Renal cortical epithelial cell (primary cell): ENCODE results near the gene GPR162. TPM values are rescaled to one million over a fixed set of nuclear protein-coding genes. Genes with fewer than 3 reads are reported as not detected.

Experiments
- DNase-seq: peaks from one replicate; pipeline ENCODE4 v3.0.0-alpha.2; 2011; ENCODE audit warnings: low read depth
- total RNA-seq: library from RNA; depleted of rRNA; stranded (reverse); fragments of >200 nt; gene quantifications from 2 replicates; pipeline ENCODE4 v1.2.3, GENCODE V29; 2014

The GPR162 gene
- total RNA-seq, 1 donor from 2014 or later = 3.8 TPM

GRCh38 chr12:6787309-6787708 is 34.3 kb upstream of the GPR162 start:
- DNase-seq = no peak

DNA sequence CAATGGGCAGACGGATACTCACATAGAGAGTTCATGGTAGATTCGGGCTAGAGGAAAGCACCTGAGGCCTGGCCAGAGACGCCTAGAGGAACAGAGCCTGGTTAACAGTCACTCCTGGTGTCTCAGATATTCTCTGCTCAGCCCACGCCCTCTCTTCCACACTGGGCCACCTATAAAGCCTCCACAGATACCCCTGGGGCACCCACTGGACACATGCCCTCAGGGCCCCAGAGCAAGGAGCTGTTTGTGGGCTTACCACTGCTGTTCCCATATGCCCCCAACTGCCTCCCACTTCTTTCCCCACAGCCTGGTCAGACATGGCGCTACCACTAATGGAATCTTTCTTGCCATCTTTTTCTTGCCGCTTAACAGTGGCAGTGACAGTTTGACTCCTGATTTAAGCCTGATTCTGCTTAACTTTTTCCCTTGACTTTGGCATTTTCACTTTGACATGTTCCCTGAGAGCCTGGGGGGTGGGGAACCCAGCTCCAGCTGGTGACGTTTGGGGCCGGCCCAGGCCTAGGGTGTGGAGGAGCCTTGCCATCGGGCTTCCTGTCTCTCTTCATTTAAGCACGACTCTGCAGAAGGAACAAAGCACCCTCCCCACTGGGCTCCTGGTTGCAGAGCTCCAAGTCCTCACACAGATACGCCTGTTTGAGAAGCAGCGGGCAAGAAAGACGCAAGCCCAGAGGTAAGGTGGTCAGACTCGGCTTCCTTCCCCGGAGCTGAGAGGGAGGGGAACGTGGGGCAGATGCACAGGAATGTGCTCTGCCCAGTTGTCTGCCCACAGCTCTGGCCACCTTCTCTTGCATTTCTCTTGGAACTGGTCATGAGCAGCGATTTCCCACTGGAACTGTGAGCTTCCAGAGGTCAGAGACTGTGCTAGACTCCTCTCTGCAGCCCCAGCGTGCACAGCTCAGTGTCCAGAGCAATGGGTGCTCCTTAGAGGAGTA is 32.4 kb upstream of the GPR162 start, which contains the start of gene CD4:
CD4 (plus strand) TSS at position 557 of the 953 bp plus-strand sequence. CDS start 10,611 bp downstream, outside the sequence.
- DNase-seq = no peak

GRCh38 chr12:6790496-6791150 is 31.0 kb upstream of the GPR162 start:
- no peak for DNase-seq

DNA sequence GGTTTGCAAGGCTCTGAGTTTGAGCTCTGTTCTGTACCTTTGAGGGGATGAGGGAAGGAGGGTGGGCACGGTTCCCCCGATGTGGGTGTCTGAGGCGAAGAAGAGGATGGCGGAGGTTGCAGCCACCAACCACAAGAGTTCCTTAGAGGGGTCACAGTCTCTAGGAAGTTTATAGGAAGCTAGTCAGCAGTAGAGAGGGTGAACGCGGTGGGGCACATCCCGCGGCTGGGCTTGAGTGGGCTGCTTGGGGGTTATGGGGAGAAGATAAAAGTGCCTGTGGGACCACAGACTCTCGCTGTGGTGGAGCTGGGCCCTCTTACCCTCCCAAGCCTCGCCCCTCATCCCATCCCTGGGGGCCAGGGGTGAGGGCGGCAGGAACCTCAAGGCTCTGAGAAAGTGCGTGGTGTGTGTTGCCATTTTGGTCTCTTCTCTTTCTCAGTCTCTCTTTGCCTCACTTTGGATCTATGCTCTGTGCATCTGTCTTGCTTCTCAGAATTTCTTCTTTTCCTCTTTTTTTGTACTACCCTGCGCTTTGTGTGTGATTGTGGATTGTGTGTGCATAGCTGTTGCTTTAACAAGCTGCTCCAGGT is 29.6 kb upstream of the GPR162 start:
- no peak for DNase-seq

DNA sequence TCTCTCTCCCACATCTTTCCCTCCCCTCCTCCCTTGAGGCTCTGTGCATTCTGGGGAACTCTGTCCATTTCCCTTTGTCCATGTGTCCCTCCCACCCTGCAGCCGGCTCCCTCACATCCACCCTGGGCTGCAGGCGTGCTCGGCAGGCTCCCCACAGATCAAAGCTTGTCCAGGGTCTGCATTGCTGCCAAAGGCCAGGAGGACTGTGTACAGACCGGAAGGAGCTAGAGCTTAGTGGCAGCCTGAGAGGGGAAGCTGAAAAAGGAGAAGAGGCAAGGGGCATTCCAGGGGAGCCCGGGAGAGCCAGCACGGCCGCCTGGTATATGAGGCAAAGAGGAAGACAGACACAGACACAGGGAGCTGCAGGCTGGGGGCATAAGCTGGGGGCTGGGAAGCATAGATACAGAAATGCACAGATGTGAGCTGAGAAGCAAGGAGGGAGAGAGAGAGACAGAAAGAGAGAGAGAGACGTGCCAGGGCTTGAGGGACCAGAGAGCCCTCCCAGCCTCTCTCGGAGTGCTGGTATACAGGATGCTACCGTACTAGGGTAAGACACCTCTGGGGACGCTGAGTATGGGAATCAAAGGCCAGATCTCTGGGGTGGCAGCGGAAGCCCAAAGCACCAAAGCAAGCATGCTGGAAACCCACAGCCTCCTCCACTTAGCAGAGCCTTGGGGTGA is 29.0 kb upstream of the GPR162 start:
- no peak for DNase-seq

DNA sequence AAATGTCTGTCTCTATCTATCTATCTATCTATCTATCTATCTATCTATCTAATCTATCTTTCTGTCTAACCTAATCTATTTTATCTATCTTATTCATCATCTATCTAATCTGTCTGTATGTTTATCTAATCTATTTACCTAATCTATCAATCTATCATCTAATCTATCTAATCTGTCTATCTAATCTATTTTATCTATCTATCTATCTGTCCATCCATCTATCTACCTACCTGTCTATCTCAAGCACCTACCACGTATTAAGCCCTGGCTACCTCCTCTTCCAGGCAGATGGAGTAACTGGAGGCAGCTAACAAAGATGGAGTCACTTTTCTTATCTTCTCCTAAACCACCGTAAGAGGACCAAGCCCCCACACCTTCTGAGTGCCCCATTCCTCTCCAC is 26.5 kb upstream of the GPR162 start:
- no peak for DNase-seq

- no peak for DNase-seq
These were observed 25.0 kb upstream of the GPR162 start for GRCh38 chr12:6796576-6796975.

GRCh38 chr12:6799147-6799546 is 22.5 kb upstream of the GPR162 start:
- no peak for DNase-seq

DNA sequence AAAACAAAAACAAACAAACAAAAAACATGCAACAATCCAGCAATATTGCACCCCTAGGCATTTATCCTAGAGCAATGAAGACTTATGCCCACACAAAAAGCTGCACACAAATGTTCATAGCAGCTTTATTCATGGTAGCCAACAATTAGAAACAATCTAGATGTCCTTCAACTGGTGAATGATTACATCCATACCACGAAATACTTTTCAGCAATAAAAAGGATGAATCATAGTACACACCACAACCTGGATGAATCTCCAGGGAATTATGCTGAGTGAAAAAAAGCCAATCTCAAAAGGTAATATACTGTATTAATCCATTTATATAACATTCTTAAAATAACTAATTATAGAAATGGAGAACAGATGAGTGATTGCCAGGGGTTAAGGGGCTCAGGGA is 14.5 kb upstream of the GPR162 start:
- peak; percentile 39 for DNase-seq

GRCh38 chr12:6809056-6809455 is 12.6 kb upstream of the GPR162 start:
- no peak for DNase-seq

DNA sequence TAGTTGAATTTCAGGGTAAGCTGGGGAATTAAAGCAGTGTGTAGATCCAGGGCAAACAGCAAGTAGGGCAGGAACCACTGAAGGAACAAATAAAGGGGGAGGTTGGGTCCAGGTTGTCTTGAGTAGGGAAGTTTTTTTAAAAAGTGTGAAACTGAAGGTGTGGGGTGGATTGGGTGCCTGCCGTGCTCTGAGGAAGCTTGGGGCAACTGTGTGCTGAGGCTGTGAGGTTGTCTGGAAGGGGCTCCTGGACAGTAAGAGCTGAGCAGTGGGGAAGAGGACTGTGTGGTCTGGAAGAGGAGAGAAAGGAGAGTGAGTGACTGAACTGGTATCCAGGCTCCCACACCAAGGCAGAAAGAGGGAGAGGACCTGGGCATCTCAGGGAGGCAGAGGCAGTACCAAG is 10.9 kb upstream of the GPR162 start:
- no peak for DNase-seq

DNA sequence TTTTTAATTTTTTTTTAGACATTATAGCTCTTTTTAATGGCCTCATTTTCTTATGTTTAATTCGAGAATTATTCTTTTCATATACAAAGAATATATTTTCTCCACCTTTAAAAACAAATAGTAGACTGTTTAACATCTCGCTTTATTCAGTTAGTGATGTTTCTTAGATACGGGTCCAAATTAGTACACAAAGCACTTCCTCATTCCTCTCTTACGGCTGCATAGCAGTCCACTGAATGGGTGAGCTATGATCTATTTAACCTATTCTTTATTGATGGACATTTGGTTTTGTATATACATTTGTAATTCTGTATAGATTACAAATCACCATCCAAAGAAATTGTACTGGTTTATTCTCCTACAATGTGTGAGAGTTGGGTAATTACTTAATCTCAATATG is 8.3 kb upstream of the GPR162 start:
- DNase-seq = no peak

- no peak for DNase-seq
These were observed 5.0 kb upstream of the GPR162 start for GRCh38 chr12:6816598-6816997.

DNA sequence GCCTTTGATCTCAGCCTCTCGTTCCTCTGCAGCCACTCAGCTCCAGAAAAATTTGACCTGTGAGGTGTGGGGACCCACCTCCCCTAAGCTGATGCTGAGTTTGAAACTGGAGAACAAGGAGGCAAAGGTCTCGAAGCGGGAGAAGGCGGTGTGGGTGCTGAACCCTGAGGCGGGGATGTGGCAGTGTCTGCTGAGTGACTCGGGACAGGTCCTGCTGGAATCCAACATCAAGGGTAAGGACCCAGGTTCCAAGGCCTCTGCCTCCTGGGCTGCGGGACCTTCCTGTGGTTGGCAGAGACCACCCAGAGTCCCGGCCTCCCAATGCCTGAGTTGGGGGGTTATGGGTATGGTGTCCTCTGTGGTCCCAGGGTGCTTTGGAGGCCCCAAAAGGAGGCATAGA is 4.5 kb upstream of the GPR162 start:
- DNase-seq = no peak

- DNase-seq = no peak
These were observed 3.9 kb upstream of the GPR162 start for GRCh38 chr12:6817662-6818157.

DNA sequence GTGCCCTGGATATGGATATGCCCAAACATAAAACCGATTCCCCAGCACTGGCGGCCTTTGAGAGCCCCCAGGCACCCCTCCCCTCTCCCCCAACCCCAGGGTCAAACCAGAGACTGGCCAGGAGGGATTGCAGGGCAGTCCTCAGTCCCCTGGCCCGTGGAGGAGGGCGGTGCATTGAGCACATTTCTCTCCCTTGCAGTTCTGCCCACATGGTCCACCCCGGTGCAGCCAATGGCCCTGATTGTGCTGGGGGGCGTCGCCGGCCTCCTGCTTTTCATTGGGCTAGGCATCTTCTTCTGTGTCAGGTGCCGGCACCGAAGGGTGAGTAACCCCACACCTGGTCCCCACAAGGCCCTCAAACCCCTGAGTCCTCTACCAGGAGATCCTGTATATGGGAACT is 3.4 kb upstream of the GPR162 start:
- DNase-seq = no peak

- no peak for DNase-seq
These were observed 3.0 kb upstream of the GPR162 start for GRCh38 chr12:6818645-6819044.

DNA sequence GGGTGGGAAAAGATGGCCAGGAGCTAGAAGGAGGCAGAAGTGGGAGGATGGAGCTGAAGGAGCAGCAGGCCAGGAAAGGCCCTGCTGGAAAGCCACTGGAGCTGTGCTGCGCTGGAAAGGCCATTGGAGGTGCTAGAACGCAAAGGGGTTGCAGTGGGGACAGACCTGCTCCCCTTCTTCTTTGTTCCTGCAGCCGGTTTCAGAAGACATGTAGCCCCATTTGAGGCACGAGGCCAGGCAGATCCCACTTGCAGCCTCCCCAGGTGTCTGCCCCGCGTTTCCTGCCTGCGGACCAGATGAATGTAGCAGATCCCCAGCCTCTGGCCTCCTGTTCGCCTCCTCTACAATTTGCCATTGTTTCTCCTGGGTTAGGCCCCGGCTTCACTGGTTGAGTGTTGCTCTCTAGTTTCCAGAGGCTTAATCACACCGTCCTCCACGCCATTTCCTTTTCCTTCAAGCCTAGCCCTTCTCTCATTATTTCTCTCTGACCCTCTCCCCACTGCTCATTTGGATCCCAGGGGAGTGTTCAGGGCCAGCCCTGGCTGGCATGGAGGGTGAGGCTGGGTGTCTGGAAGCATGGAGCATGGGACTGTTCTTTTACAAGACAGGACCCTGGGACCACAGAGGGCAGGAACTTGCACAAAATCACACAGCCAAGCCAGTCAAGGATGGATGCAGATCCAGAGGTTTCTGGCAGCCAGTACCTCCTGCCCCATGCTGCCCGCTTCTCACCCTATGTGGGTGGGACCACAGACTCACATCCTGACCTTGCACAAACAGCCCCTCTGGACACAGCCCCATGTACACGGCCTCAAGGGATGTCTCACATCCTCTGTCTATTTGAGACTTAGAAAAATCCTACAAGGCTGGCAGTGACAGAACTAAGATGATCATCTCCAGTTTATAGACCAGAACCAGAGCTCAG is 2.3 kb upstream of the GPR162 start:
- DNase-seq = no peak

DNA sequence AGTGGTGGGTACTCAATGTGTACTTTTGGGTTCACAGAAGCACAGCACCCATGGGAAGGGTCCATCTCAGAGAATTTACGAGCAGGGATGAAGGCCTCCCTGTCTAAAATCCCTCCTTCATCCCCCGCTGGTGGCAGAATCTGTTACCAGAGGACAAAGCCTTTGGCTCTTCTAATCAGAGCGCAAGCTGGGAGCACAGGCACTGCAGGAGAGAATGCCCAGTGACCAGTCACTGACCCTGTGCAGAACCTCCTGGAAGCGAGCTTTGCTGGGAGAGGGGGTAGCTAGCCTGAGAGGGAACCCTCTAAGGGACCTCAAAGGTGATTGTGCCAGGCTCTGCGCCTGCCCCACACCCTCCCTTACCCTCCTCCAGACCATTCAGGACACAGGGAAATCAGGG is 1.5 kb upstream of the GPR162 start:
- no peak for DNase-seq

DNA sequence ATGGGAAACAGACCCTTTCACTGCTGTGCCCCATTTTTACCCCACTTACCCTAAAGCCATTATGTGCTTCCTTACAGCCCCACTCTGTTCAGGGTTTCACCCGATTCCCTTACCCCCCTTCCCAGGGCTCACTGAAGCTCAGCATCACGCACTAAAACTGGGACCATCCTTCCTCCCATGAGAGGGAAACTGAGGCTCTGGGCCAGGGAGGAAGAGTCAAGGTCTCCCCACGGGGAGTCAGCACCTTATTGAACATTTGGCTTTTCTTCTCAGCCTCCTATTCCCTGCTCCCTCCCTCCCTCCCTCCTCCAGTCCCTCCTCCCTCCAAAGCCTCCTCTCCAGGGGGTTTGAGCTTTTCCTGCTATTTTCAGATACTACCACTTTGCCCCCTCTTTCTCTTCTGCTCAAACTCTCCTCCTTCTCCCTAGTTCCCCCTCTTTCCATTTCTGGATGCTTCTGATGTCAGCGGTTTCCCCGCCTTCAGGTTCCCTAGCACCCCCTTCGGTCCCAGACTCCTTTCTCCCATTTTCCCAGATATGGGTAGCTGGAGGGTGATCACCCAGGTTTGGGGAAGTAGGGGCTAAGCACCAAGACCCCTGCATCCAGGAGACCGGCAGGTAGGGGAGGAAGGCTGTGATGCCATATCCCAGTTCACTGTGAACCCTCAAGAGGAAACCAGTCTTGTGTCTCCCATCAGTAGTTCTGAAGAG is 960 bp downstream of the GPR162 start:
- DNase-seq = no peak
